HEK293 (cell line): ENCODE data around the gene BEND6.

Experiments used
- CTCF ChIA-PET: fragments of 350-600 bp; formaldehyde crosslinking; extraction: SDS; loops from one replicate; lab custom pipeline; 2021; ENCODE audit warnings: antibody characterized with exemption; lab: Yijun Ruan, JAX
- POLR2A ChIA-PET: fragments of 300-600 bp; formaldehyde crosslinking; extraction: SDS; loops from one replicate; lab custom pipeline; 2020; ENCODE audit warnings: antibody characterized with exemption, inconsistent platforms; lab: Yijun Ruan, JAX
- H3K27ac ChIP-seq: fragments of 200-500 bp; sonication (Bioruptor generic); 2 replicates; pipeline ENCODE4 v1.5.1; 2014; ENCODE audit warnings: low read depth, low read length, control low read depth, inconsistent platforms; ENCODE audit errors: extremely low read depth
- H3K36me3 ChIP-seq, 2 experiments: fragments of 200-500 bp in 1 of 2; sonication (Bioruptor generic) in 1 of 2; 1 replicate in 1 of 2; 2 replicates in 1 of 2; pipeline ENCODE4 v1.5.1; 2014 to 2017; ENCODE audit warnings: inconsistent platforms in 2 of 2, low read length in 2 of 2; ENCODE audit not compliant: control insufficient read depth in 2 of 2, insufficient read depth in 1 of 2
- H3K4me1 ChIP-seq: fragments of 200-500 bp; sonication (Bioruptor generic); 2 replicates; pipeline ENCODE4 v1.5.1; 2014; ENCODE audit warnings: mild to moderate bottlenecking, low read length, inconsistent platforms; ENCODE audit not compliant: control insufficient read depth, insufficient read depth
- H3K4me3 ChIP-seq: 2 replicates; pipeline ENCODE4 v1.5.1; 2011; ENCODE audit warnings: low read depth, mild to moderate bottlenecking, control low read depth, low read length, moderate library complexity
- H3K9me3 ChIP-seq: fragments of 200-500 bp; sonication (Bioruptor generic); 2 replicates; pipeline ENCODE4 v1.5.1; 2014; ENCODE audit warnings: low read depth, low read length, inconsistent platforms; ENCODE audit not compliant: control insufficient read depth, insufficient read depth
- GFI1B ChIP-seq: fragments of 450-650 bp; formaldehyde crosslinking; IDR thresholded peaks from 2 replicates; pipeline ENCODE4 v1.5.1; 2016; ENCODE audit warnings: missing biosample characterization, missing genetic modification characterization
- GLI2 ChIP-seq: fragments of 450-650 bp; formaldehyde crosslinking; IDR thresholded peaks from 2 replicates; pipeline ENCODE4; 2017; ENCODE audit warnings: missing biosample characterization, missing genetic modification characterization, low read depth, borderline replicate concordance
- HOXC10 ChIP-seq: sonication (generic); formaldehyde crosslinking; IDR thresholded peaks from 2 replicates; pipeline ENCODE4 v1.8.1; 2023; ENCODE audit warnings: mild to moderate bottlenecking, missing genetic modification reagents
- KLF17 ChIP-seq: fragments of 450-650 bp; formaldehyde crosslinking; IDR thresholded peaks from 2 replicates; pipeline ENCODE4 v1.5.1; 2016; ENCODE audit warnings: missing biosample characterization, missing genetic modification characterization
- PRDM10 ChIP-seq: fragments of 450-650 bp; formaldehyde crosslinking; IDR thresholded peaks from 2 replicates; pipeline ENCODE4 v1.5.1; 2016; ENCODE audit warnings: missing biosample characterization, missing genetic modification characterization
- SETDB1 ChIP-seq: IDR thresholded peaks from one replicate; pipeline ENCODE4 v1.6.1; 2017; ENCODE audit warnings: mild to moderate bottlenecking, low read length, moderate library complexity, mixed read lengths; ENCODE audit not compliant: insufficient read length
- ZBTB26 ChIP-seq: fragments of 450-650 bp; formaldehyde crosslinking; optimal IDR thresholded peaks from 2 replicates; pipeline ENCODE3; 2016; ENCODE audit warnings: missing biosample characterization, mild to moderate bottlenecking, missing genetic modification characterization
- ZBTB7A ChIP-seq: fragments of 450-650 bp; formaldehyde crosslinking; IDR thresholded peaks from 2 replicates; pipeline ENCODE4 v1.5.1; 2016; ENCODE audit warnings: low read depth, missing biosample characterization, missing genetic modification characterization
- ZFP3 ChIP-seq: fragments of 450-650 bp; formaldehyde crosslinking; IDR thresholded peaks from 2 replicates; pipeline ENCODE4 v1.5.1; 2016; ENCODE audit warnings: low read depth, missing biosample characterization, missing genetic modification characterization
- ZNF112 ChIP-seq: fragments of 450-650 bp; formaldehyde crosslinking; IDR thresholded peaks from 2 replicates; pipeline ENCODE4 v1.5.0; 2017; ENCODE audit warnings: missing biosample characterization, missing genetic modification characterization
- ZNF132 ChIP-seq: fragments of 450-650 bp; formaldehyde crosslinking; IDR thresholded peaks from 2 replicates; pipeline ENCODE4 v1.5.1; 2017; ENCODE audit warnings: missing biosample characterization, missing genetic modification characterization, borderline replicate concordance
- ZNF2 ChIP-seq: fragments of 450-650 bp; formaldehyde crosslinking; IDR thresholded peaks from 2 replicates; pipeline ENCODE4 v1.5.1; 2016; ENCODE audit warnings: missing biosample characterization, missing genetic modification characterization
- ZNF341 ChIP-seq: fragments of 450-650 bp; formaldehyde crosslinking; IDR thresholded peaks from 2 replicates; pipeline ENCODE4; 2016; ENCODE audit warnings: low read depth, missing biosample characterization, missing genetic modification characterization
- ZNF354C ChIP-seq: fragments of 450-650 bp; formaldehyde crosslinking; IDR thresholded peaks from 2 replicates; pipeline ENCODE4 v1.5.1; 2016; ENCODE audit warnings: missing biosample characterization, missing genetic modification characterization, low read depth, borderline replicate concordance
- ZNF366 ChIP-seq: fragments of 450-650 bp; formaldehyde crosslinking; conservative IDR thresholded peaks from 2 replicates; pipeline ENCODE4 v1.5.1; 2016; ENCODE audit warnings: missing biosample characterization, missing genetic modification characterization
- ZNF510 ChIP-seq: fragments of 450-650 bp; formaldehyde crosslinking; IDR thresholded peaks from 2 replicates; pipeline ENCODE4 v1.5.1; 2018; ENCODE audit warnings: mild to moderate bottlenecking, missing genetic modification characterization, missing biosample characterization; ENCODE audit not compliant: insufficient replicate concordance
- ZNF513 ChIP-seq: fragments of 450-650 bp; IDR thresholded peaks from 2 replicates; pipeline ENCODE4 v1.5.1; 2018; ENCODE audit warnings: missing biosample characterization, missing genetic modification characterization
- ZNF514 ChIP-seq: fragments of 450-650 bp; formaldehyde crosslinking; IDR thresholded peaks from 2 replicates; pipeline ENCODE4 v1.5.1; 2016; ENCODE audit warnings: missing biosample characterization, missing genetic modification characterization
- ZNF558 ChIP-seq: fragments of 450-650 bp; formaldehyde crosslinking; IDR thresholded peaks from 2 replicates; pipeline ENCODE4 v1.5.1; 2016; ENCODE audit warnings: missing biosample characterization, missing genetic modification characterization
- ZNF580 ChIP-seq: fragments of 450-650 bp; formaldehyde crosslinking; IDR thresholded peaks from 2 replicates; pipeline ENCODE4 v1.5.1; 2016; ENCODE audit warnings: missing biosample characterization, missing genetic modification characterization
- ZNF639 ChIP-seq: fragments of 450-650 bp; formaldehyde crosslinking; IDR thresholded peaks from 2 replicates; pipeline ENCODE4 v1.5.1; 2016; ENCODE audit warnings: missing biosample characterization, missing genetic modification characterization
- ZNF658 ChIP-seq: fragments of 450-650 bp; formaldehyde crosslinking; IDR thresholded peaks from 2 replicates; pipeline ENCODE4; 2016; ENCODE audit warnings: missing biosample characterization, missing genetic modification characterization
- ZNF670 ChIP-seq: fragments of 450-650 bp; formaldehyde crosslinking; IDR thresholded peaks from 2 replicates; pipeline ENCODE4 v1.5.1; 2016; ENCODE audit warnings: missing biosample characterization, missing genetic modification characterization, low read depth
- ZNF704 ChIP-seq: fragments of 450-650 bp; formaldehyde crosslinking; IDR thresholded peaks from 2 replicates; pipeline ENCODE4 v1.5.1; 2016; ENCODE audit warnings: missing biosample characterization, missing genetic modification characterization
- ZNF768 ChIP-seq: fragments of 450-650 bp; formaldehyde crosslinking; IDR thresholded peaks from 2 replicates; pipeline ENCODE4 v1.5.1; 2018; ENCODE audit warnings: missing biosample characterization, mild to moderate bottlenecking, missing genetic modification characterization
- ZNF776 ChIP-seq: fragments of 450-650 bp; formaldehyde crosslinking; IDR thresholded peaks from 2 replicates; pipeline ENCODE4 v1.5.0; 2017; ENCODE audit warnings: missing biosample characterization, missing genetic modification characterization, borderline replicate concordance

Gene BEND6

GRCh38 chr6:56947924-56948323 lies 7.0 kb upstream of the BEND6 start:
- Histone ChIP-seq H3K4me1 (peaks cover 5% of the 10 kb centered on the region; the same call in 1 of the 2 replicates), H3K36me3 (no peaks in the 10 kb centered on the region)
- ChIA-PET POLR2A (no interaction called here), CTCF (interaction anchor here (0.5 to 1.5 kb wide), 4 partner anchors 31 to 376 kb away, joined by 3 to 4 read pairs (median 4); no protein-coding TSS in a partner anchor)
- no peak for TF ChIP-seq ZNF670 (tag by site-specific recombination)
- TF ChIP-seq PRDM10 (tag by site-specific recombination): no peak
- no peak for TF ChIP-seq HOXC10 (CRISPR knock-in tag)
- no peak for TF ChIP-seq SETDB1
- TF ChIP-seq ZNF639 (tag by site-specific recombination): no peak
- no peak for TF ChIP-seq KLF17 (tag by site-specific recombination)
- TF ChIP-seq GLI2 (tag by site-specific recombination): no peak
- TF ChIP-seq ZNF112 (tag by site-specific recombination): no peak
- no peak for TF ChIP-seq ZNF354C
- TF ChIP-seq ZNF658: no peak
- TF ChIP-seq ZNF341 (tag by site-specific recombination): no peak
- TF ChIP-seq ZNF558 (tag by site-specific recombination): no peak
- no peak for TF ChIP-seq ZNF768 (tag by site-specific recombination)
- TF ChIP-seq ZNF514 (tag by site-specific recombination): no peak
- no peak for TF ChIP-seq ZBTB7A (tag by site-specific recombination)
- TF ChIP-seq ZNF513 (tag by site-specific recombination): no peak
- TF ChIP-seq, all 188 proteins: peak for 0
- no peak overlapping the region for H3K4me3 ChIP-seq
- H3K27ac ChIP-seq: no peak overlapping the region
- H3K9me3 ChIP-seq: no peaks in the 10 kb centered on the region

GRCh38 chr6:56949265-56949664 lies 5.6 kb upstream of the BEND6 start:
- no peak overlapping the region for H3K27ac ChIP-seq
- TF ChIP-seq ZNF510 (tag by site-specific recombination) (no peak), ZNF2 (tag by site-specific recombination) (no peak), ZBTB26 (no peak), ZNF366 (tag by site-specific recombination) (no peak), ZFP3 (tag by site-specific recombination) (no peak), ZNF776 (tag by site-specific recombination) (no peak), GFI1B (no peak), ZNF580 (tag by site-specific recombination) (no peak), ZNF704 (tag by site-specific recombination) (no peak), ZNF132 (tag by site-specific recombination) (no peak)

More at GRCh38 chr6:56949265-56949664, 5.6 kb upstream of the BEND6 start:
- CTCF ChIA-PET: interaction anchor here (1.3 to 1.4 kb wide), 2 partner anchors 45 to 46 kb away, joined by 4 to 5 read pairs; no protein-coding TSS in a partner anchor
- Histone ChIP-seq H3K4me1 (peaks cover 5% of the 10 kb centered on the region; the same call in 1 of the 2 replicates), H3K9me3 (no peaks in the 10 kb centered on the region), H3K36me3 (no peaks in the 10 kb centered on the region), H3K4me3 (no peak overlapping the region)
- POLR2A ChIA-PET: no interaction called here
